Thyroid gland (tissue), 4 donors: Measurements from ENCODE around the gene RSBN1. TPM values are rescaled to one million over a fixed set of nuclear protein-coding genes. Genes with fewer than 3 reads are reported as not detected.

Experiments
- DNase-seq, 2 donors: peaks; one replicate each; pipeline ENCODE4 v3.0.0-alpha.2; 2019
- H3K27ac ChIP-seq, 3 donors: fragments of 200-600 bp; sonication (generic); 1 replicate in 2 of 3; 2 replicates in 1 of 3; pipeline ENCODE4 v1.5.1; 2016 to 2019; ENCODE audit warnings: mild to moderate bottlenecking in 1 of 3, moderate library complexity in 1 of 3
- H3K27me3 ChIP-seq: fragments of 200-600 bp; sonication (generic); one replicate; pipeline ENCODE4 v1.5.1; 2019
- H3K36me3 ChIP-seq, 2 donors: fragments of 200-600 bp; sonication (generic); one replicate each; pipeline ENCODE4 v1.5.1; 2016 to 2019
- H3K4me1 ChIP-seq, 2 donors: fragments of 200-600 bp; sonication (generic); one replicate each; pipeline ENCODE4 v1.5.1; 2017 to 2019
- H3K4me3 ChIP-seq, 3 donors: fragments of 200-600 bp; sonication (generic); replicated peaks in 1 of 3; 1 replicate in 2 of 3; 2 replicates in 1 of 3; pipeline ENCODE4 v1.5.1; 2016; ENCODE audit warnings: mild to moderate bottlenecking in 1 of 3
- H3K9me3 ChIP-seq: fragments of 200-600 bp; sonication (generic); one replicate; pipeline ENCODE4 v1.5.1; 2017
- POLR2A ChIP-seq, 2 donors: fragments of 450-650 bp; IDR thresholded peaks; one replicate each; pipeline ENCODE4 v1.6.1; 2017; ENCODE audit warnings: antibody characterized with exemption in 2 of 2, mild to moderate bottlenecking in 2 of 2, moderate library complexity in 1 of 2
- WGBS, 2 donors: methylation state at CpG; one replicate each; pipeline ENCODE4 v1.1.5; 2017; 5-methylcytosine and 5-hydroxymethylcytosine counted together
- intact Hi-C: fragments of 100-400 bp; cut with DNase I; formaldehyde crosslinking; loops from one replicate; pipeline ENCODE4 v1.15.1; 2023
- total RNA-seq, 4 donors: library from RNA; depleted of rRNA; stranded (reverse); fragments of >200 nt; gene quantifications; one replicate each; pipeline ENCODE4 v1.2.3, GENCODE V29; 2016
- TF ChIP-seq, protein P1 (sequence below), 6 experiments: fragments of 200-600 bp in 3 of 6; fragments of 450-650 bp in 3 of 6; sonication (generic) in 3 of 6; IDR thresholded peaks; one replicate each; pipeline ENCODE4 v1.5.1; 2016 to 2019; ENCODE audit warnings: antibody characterized with exemption in 6 of 6, mild to moderate bottlenecking in 2 of 6, inconsistent platforms in 1 of 6, moderate library complexity in 1 of 6

Gene RSBN1
- total RNA-seq, 4 donors from 2014 or later = 23.7 to 31.5 (median 26.8) TPM

DNA sequence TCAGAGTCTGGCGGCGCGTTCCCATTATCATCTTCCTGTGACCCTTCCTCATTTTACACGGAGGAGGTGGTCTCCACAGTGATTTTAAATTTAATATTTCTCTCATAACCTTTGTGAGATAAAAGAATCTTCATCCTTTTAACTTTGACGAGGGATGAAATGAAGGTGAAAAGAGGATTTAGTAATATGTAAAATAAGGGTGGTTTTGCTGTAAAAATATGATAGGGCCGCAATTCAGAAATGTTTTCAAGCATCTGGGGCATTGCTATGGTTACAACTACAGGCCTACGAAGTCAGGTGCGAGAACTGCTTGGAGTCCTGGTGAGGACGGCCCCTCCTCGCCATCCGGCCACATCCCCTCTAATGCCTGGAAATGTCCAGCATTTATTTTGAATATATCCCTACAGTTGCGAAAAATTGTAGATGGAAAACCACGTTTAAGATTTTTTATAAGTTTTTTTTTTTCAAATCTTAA is 422 bp upstream of the RSBN1 start:
- Histone ChIP-seq H3K4me3 (peak overlapping the region in 2 of 3 donors; percentile 12 to 28), H3K9me3 (no peaks in the 10 kb centered on the region), H3K36me3 (no peaks in the 10 kb centered on the region), H3K27ac (peak overlapping the region; percentile 58 to 91 (median 62)), H3K4me1 (peaks cover 12 to 25% of the 10 kb centered on the region in 2 donors), H3K27me3 (no peaks in the 10 kb centered on the region)
- intact Hi-C loops = no loop called here
- WGBS, 2 donors = 23 to 26% methylated on average over 13 of the region's 13 CpGs
- TF ChIP-seq, protein P1, sequence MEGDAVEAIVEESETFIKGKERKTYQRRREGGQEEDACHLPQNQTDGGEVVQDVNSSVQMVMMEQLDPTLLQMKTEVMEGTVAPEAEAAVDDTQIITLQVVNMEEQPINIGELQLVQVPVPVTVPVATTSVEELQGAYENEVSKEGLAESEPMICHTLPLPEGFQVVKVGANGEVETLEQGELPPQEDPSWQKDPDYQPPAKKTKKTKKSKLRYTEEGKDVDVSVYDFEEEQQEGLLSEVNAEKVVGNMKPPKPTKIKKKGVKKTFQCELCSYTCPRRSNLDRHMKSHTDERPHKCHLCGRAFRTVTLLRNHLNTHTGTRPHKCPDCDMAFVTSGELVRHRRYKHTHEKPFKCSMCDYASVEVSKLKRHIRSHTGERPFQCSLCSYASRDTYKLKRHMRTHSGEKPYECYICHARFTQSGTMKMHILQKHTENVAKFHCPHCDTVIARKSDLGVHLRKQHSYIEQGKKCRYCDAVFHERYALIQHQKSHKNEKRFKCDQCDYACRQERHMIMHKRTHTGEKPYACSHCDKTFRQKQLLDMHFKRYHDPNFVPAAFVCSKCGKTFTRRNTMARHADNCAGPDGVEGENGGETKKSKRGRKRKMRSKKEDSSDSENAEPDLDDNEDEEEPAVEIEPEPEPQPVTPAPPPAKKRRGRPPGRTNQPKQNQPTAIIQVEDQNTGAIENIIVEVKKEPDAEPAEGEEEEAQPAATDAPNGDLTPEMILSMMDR (IDR thresholded peaks at IDR 0.05) = no peak
- TF ChIP-seq POLR2A (IDR thresholded peaks at IDR 0.05) = no peak
- DNase-seq = peak; percentile 8 to 35

DNA sequence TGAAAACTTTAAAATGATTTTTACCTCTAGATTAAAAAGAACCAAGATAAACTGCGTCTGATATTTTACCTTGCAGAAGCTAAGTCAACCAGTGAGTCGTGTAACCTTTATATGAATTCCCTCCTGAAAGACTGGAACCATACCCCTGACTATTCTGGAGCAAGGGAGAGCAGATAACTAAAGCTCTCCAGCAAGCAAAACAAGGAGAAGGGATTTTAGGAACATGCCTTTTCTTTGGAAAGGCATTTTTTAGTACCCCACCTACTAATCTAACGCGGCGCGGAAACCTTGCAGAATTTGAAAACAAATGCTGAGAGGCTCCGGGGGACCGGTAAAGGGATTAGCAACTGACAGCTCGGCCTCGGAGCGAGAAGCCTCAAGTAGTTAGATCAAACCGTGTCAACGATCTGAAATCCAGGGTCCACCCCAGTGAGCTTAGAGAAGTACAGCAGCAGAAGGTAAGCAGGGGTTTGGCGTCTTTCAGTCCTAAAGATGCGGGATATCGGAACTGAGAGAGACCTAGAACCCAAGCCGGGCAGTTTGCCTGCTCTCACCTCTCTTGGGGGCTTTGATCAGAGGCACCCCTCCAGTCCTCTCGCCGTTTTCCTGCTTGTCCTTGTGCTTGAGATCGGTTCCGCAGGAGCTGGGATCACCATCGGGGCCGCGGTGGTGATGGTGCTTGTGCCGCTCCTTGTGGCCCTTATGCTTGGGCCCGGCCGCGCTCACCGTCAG is 954 bp downstream of the RSBN1 start:
- no peaks in the 10 kb centered on the region for H3K36me3 ChIP-seq
- TF ChIP-seq, protein P1 (IDR thresholded peaks at IDR 0.05) = no peak
- H3K9me3 ChIP-seq = no peaks in the 10 kb centered on the region
- H3K27me3 ChIP-seq = no peaks in the 10 kb centered on the region
- peak overlapping the region; percentile 51 to 84 (median 52) for H3K4me3 ChIP-seq
- peaks cover 12 to 25% of the 10 kb centered on the region in 2 donors for H3K4me1 ChIP-seq
- 0 to 2% methylated on average over 29 of the region's 29 CpGs for WGBS, 2 donors
- intact Hi-C loops = no loop called here
- H3K27ac ChIP-seq = peak overlapping the region; percentile 77 to 91 (median 88)
- DNase-seq = peak; percentile 14 to 61

DNA sequence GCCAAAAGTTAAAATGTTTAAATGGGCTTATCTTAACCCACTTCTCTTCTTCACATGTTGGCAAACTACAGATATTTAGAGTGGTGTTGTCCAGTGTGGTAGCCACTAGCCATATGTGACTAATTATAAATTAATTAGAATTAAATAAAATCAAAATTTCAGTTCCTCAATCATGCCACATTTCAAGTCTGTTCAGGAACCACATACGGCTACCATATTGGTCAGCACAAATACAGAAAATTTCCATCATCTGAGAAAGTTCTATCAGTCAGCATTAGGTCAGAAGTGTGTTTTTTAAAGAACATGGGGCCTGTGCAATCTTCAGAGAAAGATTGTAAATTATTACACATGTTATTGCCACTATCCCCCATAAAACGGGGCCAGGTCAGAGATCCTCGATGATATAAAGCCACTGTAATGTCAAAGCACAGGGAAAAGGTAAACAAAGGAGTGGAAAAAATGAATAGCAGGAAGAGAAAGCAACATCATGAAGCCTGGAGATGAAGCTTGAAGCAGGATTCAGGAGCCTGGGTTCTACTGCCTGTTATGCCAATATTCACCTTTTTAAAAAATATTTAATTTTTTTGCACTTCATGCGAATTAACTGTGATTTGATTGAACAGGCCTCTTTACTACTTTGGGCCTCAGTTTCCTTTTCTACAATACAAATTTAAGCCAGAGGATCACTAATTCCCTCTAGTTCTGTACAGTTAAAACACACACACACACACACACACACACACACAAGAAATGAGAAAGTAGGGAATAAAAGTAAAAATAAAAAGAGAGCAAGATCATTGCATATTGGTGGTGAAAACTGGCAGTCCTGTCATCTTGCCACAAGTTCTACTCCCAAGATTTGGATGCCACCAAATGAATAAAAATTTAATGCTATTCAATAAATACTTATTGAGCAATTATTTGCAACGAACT is 2.3 kb downstream of the RSBN1 start:
- TF ChIP-seq, protein P1 (IDR thresholded peaks at IDR 0.05) = no peak
- no peak for TF ChIP-seq POLR2A (IDR thresholded peaks at IDR 0.05)

DNA sequence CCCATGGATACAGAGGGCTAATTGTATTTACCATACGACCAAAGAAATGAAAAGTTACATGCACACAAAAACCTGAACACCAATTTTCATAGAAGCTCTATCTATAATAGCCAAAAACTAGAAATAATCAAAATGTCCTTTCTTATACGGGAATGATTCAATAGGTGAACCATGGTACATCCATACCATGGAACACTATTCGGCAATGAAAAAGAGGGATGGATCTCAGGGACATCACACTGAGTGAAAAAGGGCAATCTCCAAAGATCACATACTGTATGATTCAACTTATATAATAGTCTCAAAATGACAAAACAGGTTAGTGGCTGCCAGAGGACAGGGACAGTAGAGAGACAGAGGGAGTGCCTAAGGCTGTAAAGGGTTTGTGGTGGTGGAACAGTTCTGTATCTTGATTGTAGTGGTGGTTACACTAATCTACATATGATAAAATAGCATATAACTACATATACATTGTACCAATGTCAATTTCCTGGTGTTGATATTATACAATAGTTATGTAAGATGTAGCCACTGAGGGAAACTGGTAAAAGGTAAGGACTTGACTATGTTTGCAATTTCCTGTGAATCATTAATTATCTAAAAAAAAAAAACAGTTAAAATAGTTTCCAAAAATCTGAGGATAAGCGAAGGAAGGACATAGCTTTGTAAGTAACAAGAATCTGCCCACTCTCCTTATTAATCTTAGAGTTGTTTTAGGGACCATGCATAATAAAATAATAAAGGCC is 3.7 kb downstream of the RSBN1 start:
- WGBS, 2 donors = 95 to 97% methylated on average over 4 of the region's 4 CpGs
- no peaks in the 10 kb centered on the region for H3K27me3 ChIP-seq
- intact Hi-C loops = no loop called here
- H3K36me3 ChIP-seq = no peaks in the 10 kb centered on the region
- H3K4me1 ChIP-seq = peaks cover 12 to 25% of the 10 kb centered on the region in 2 donors
- no peak overlapping the region for H3K4me3 ChIP-seq
- no peak overlapping the region for H3K27ac ChIP-seq
- TF ChIP-seq, protein P1 (IDR thresholded peaks at IDR 0.05) = no peak
- no peak for TF ChIP-seq POLR2A (IDR thresholded peaks at IDR 0.05)
- no peak for DNase-seq
- no peaks in the 10 kb centered on the region for H3K9me3 ChIP-seq

More for the DNA sequence above, 2.3 kb downstream of the RSBN1 start:
- Histone ChIP-seq H3K27me3 (no peaks in the 10 kb centered on the region), H3K27ac (peak overlapping the region in 1 of 3 donors; percentile 88), H3K9me3 (no peaks in the 10 kb centered on the region), H3K4me3 (no peak overlapping the region), H3K4me1 (peaks cover 12 to 25% of the 10 kb centered on the region in 2 donors), H3K36me3 (no peaks in the 10 kb centered on the region)
- intact Hi-C loops = no loop called here
- no peak for DNase-seq
- WGBS, 2 donors = 57 to 62% methylated on average over 5 of the region's 5 CpGs
